GM21723 (cell line): Measurements from ENCODE around the gene PRKAA1.

Experiments
- ATAC-seq: cut with Tn5 transposase; IDR thresholded peaks from one replicate; pipeline ENCODE4 v1.9.1; 2021; ENCODE audit warnings: mild to moderate bottlenecking, moderate library complexity; ENCODE audit not compliant: unreplicated experiment

Gene PRKAA1

GRCh38 chr5:40781843-40782409 is 16.2 kb downstream of the PRKAA1 start:
- ATAC-seq = no peak

GRCh38 chr5:40780858-40781257 is 17.3 kb downstream of the PRKAA1 start:
- ATAC-seq = no peak

GRCh38 chr5:40780199-40780598 is 18.0 kb downstream of the PRKAA1 start:
- no peak for ATAC-seq

- no peak for ATAC-seq
Measured at GRCh38 chr5:40779561-40779960, 18.6 kb downstream of the PRKAA1 start.

- no peak for ATAC-seq
Measured at GRCh38 chr5:40778133-40778532, 20.0 kb downstream of the PRKAA1 start.

- no peak for ATAC-seq
Measured at GRCh38 chr5:40776658-40776977, 21.6 kb downstream of the PRKAA1 start.

- ATAC-seq = no peak
Measured at GRCh38 chr5:40775846-40776657, 22.1 kb downstream of the PRKAA1 start.

GRCh38 chr5:40775085-40775845 is 22.9 kb downstream of the PRKAA1 start:
- no peak for ATAC-seq

- no peak for ATAC-seq
Measured at GRCh38 chr5:40774623-40775022, 23.6 kb downstream of the PRKAA1 start.

- no peak for ATAC-seq
Measured at GRCh38 chr5:40770764-40771163, 27.4 kb downstream of the PRKAA1 start.

- no peak for ATAC-seq
Measured at GRCh38 chr5:40762705-40763104, 35.5 kb downstream of the PRKAA1 start.

GRCh38 chr5:40757400-40757799 is 40.8 kb downstream of the PRKAA1 start:
- ATAC-seq = no peak

GRCh38 chr5:40755407-40756365 is 42.5 kb downstream of the PRKAA1 start, which contains the start of gene TTC33:
TSS of gene TTC33 (minus strand) at chr5:40755961. CDS start at chr5:40747018, 8,943 bp downstream.
- ATAC-seq = peak; percentile 91

GRCh38 chr5:40755093-40755406 is 43.1 kb downstream of the PRKAA1 start:
- peak; percentile 86 for ATAC-seq

- ATAC-seq = peak; percentile 20
Measured at GRCh38 chr5:40754381-40755092, 43.6 kb downstream of the PRKAA1 start.

GRCh38 chr5:40746703-40747102 is 51.5 kb downstream of the PRKAA1 start:
- no peak for ATAC-seq

GRCh38 chr5:40743771-40744170 is 54.4 kb downstream of the PRKAA1 start:
- no peak for ATAC-seq

GRCh38 chr5:40738502-40738901 is 59.7 kb downstream of the PRKAA1 start:
- no peak for ATAC-seq

GRCh38 chr5:40736103-40736875 is 61.9 kb downstream of the PRKAA1 start:
- ATAC-seq = no peak
